H4 (cell line): ENCODE results near the gene CARM1. TPM values are rescaled to one million over a fixed set of nuclear protein-coding genes. Genes with fewer than 3 reads are reported as not detected.

ENCODE experiments used
- DNase-seq: peaks from one replicate; pipeline ENCODE4 v3.0.0-alpha.2; 2015; ENCODE audit warnings: low spot score
- total RNA-seq: library from RNA; depleted of rRNA; stranded (reverse); fragments of >200 nt; shearing (Covaris generic); gene quantifications from 2 replicates; pipeline ENCODE4 v1.2.3, GENCODE V29; 2014

Gene CARM1
- total RNA-seq, 1 experiment from 2014 or later = 21.0 TPM

GRCh38 chr19:10907925-10908324, 36.6 kb downstream of the CARM1 start:
- DNase-seq = no peak

- no peak for DNase-seq
These were observed 37.1 kb downstream of the CARM1 start for GRCh38 chr19:10908380-10908960.

GRCh38 chr19:10911579-10912363, 40.4 kb downstream of the CARM1 start:
- DNase-seq = peak; percentile 4

DNA sequence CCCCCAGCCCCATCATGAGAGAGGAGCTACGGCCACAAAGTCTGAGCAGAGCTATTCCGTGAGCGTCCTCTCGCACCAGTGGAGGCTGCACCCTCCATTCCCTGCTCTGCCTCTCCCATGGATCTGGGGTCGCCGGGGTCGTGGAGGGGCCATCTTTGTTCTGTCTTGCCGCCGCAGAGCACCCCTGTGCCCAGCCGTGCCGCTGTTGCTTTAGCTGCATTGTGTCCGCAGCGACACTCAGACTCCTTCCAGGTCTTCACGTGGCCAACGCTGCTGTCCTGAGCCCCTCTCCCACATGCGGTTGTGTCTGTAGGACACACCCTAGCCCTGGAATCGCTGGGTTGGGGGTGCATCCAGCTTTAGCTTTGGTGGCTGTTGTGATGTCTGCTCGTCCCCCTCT, 41.3 kb downstream of the CARM1 start:
- DNase-seq = no peak

GRCh38 chr19:10913716-10914340, 42.5 kb downstream of the CARM1 start:
- peak; percentile 3 for DNase-seq

- peak; percentile 30 for DNase-seq
These were observed 44.1 kb downstream of the CARM1 start for GRCh38 chr19:10915130-10916091.

DNA sequence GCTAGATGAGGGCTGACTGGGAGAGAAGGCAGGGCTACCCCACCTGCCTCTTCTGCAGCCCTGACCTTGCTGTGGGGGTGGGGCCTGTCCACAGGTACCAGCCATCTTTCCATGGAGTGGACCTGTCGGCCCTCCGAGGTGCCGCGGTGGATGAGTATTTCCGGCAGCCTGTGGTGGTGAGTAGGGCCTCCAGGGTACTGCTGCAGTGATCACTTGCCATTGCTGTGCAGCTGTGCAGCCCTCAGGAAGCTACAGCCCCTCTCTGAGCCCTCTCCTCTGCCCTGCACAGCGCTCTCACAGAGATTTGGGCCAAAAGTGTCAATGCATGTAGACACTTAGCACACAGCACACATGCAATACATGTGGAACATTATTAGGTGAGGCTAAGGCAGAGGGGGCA, 45.2 kb downstream of the CARM1 start:
- DNase-seq = no peak

DNA sequence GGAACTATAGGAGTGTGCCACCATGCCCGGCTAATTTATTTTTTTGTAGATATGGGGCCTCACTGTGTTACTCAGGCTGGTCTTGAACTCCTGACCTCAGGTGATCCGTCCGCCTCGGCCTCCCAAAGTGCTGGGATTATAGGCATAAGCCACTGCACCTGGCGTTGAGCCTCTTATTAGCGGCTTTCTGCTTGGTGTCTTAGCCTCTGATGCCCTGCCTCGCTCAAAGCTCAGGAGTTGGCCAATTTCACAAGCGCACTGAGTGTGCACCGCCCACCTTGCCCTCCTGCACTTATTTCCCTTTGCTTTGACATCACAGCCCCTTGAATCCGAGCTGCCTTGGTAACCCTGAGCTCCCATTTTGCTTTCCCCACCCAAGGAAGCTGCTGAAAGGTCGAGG, 47.0 kb downstream of the CARM1 start:
- DNase-seq = no peak

GRCh38 chr19:10919352-10920287, 48.3 kb downstream of the CARM1 start:
- DNase-seq = no peak

GRCh38 chr19:10920288-10920655, 48.9 kb downstream of the CARM1 start:
- DNase-seq = no peak

GRCh38 chr19:10920781-10921180, 49.4 kb downstream of the CARM1 start:
- DNase-seq = no peak

GRCh38 chr19:10921199-10921909, 50.0 kb downstream of the CARM1 start:
- DNase-seq = no peak

GRCh38 chr19:10921910-10922637, 50.7 kb downstream of the CARM1 start:
- DNase-seq = no peak

- DNase-seq = no peak
These were observed 51.3 kb downstream of the CARM1 start for GRCh38 chr19:10922638-10923014.

GRCh38 chr19:10923260-10924112, 52.1 kb downstream of the CARM1 start:
- no peak for DNase-seq

GRCh38 chr19:10924597-10924996, 53.2 kb downstream of the CARM1 start:
- no peak for DNase-seq

GRCh38 chr19:10927730-10928562, 56.6 kb downstream of the CARM1 start:
- DNase-seq = no peak
